Stimulated activated naive CD8-positive, alpha-beta T cell treated with anti-CD3 and anti-CD28 coated beads, Interleukin-15, Interleukin-2, amounts not matched to agents 100 U/mL and 50 U/mL, for 24 hours (primary cell): Measurements from ENCODE around the gene PDLIM4.
A peak's percentile ranks its signal among the peaks of the same experiment; 100 is the strongest.

Experiments used
- ATAC-seq: fragments of 150-1000 bp; cut with Tn5 transposase; one replicate; pipeline ENCODE4 v1.10.0; 2021
- DNase-seq: peaks from one replicate; pipeline ENCODE4 v3.0.0; 2021

PDLIM4 gene

DNA sequence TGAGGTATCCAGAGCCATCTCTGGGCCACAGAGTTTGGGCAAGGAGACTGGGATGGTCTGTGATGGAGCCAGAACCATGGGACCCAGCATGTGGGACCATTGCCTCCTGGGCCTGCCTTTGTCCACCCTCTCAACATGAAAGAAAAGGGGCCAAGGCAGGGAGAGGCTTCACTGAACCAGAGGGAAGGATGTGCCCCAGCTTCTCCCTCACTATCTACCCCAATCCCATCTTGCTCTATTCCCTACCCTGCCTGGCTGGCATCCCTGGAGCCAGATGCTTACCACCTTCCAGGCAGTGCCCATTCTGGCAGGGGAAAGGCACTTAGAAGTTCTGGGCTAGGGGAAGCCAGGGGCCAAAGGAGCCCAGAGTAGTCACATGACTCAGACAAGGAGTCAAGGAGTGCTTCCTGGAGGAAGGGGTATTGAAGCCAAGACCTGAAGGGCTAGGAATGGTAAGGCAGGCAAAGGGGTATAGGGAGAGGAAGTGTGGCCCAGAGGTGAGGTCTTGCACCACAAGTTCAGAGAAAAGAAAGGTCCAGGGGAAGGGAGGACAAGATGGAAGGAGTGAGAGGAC is 9.8 kb downstream of the PDLIM4 start:
- DNase-seq, result no peak
- no peak for ATAC-seq

DNA sequence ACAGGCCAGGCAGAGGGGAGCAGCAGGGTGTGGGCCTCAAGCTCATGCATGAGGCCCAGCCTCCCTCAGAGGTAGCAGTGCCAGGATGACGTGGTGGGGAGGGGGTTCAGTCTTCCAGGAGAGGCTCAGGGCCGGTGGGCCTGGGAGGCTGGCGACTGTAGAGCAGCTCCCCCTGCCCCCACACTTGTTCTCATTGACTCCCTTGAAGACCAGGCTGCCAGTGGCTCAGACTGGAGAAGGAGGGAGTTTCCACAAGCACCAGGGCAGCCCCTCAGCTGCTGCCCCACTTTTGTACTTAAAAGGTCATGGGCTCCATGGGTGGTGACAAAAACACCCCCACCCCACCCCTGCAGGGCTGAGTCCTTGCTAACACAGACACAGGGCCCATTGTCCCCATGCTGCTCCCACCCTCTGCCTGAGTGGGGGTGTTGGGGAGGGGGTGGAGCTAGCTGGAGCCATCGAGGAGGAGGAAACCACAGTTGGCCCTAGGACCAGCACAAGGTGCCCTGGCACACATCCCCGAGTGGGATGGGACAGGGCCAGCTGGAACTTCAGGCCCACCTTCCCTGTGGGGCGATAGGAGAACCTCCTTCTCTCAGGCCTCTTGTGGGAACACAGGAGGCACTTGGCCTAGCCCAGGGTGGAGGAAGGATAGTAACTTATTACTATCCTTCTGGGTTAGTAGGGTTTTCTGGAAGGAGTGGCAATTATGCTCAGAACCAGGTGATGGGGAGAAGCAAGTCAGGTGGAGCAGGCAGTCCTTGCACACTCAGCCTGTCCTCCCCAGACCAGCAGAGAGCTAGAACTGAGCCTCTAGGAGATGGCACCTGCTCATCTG is 10.7 kb downstream of the PDLIM4 start:
- DNase-seq (no peak), ATAC-seq (peak; percentile 5)

DNA sequence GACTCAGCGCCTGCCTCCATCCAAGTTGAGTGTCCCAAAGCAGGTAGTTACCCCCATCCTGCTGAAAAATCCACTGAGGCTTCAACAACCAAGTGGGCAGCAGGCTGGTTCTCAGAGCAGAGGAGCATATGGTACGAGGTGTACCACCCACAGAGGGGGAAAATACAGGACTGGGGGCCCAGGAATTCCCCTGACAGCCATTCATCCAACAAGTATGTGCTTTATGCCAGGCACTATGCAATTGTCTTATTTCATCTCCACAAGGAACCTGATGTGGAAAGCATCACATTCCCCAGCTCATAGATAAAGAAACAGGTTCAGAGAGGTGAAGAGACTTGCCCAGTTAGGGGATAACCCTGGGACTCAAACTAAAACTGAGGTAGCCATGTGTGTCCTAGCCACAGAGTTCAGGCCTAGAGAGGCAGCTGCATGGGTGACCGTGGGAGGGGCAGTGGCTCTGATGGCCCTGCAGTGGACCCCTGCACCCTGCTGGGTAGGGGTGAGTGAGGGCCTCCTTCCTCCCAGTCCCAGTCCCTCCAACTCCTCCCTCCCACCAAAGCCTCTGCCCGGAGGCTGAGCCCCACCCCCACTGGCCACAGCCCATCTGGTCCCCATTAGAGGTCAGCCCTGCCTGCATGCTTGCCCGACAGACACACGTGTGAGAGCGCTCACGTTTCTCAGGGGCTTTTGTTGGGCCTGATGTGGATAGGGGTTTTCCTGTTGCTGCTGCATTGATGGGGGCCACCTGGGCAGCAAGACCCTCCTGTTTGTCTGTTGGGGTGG is 11.5 kb downstream of the PDLIM4 start:
- no peak for DNase-seq
- ATAC-seq, result peak; percentile 10

DNA sequence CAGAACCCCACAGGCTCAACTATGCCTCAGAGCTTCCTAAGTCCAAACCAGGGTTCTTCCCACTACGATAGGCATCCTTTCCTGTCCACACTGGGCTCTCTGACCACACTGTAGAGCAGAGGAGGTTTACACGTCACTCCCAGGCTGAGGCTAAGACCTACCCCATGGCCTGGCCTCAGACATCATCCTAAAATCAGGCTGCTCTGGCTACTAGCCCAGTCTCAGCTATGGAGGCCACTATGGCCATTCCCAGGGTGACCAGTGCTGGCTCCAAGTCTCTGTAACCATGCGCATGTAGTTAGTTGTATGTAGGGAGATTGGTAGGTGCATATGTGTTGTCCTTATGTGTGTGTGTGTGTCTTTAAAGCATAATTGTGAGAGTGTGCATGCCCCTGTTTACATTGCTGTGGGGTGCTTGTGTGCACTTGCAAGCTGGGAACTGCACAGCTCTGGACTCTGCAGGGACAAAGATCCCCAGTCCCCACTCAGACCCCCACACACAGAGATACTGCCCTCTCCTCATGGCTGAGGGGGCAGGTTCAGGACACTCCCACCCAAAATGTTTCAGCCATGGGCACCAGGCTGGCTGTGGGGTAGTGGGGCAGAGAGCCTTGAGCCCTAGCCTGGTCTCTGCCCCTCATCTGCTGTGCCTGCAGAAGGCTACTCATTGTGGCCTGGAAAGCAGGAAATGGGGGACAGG is 12.3 kb downstream of the PDLIM4 start:
- ATAC-seq, result no peak

DNA sequence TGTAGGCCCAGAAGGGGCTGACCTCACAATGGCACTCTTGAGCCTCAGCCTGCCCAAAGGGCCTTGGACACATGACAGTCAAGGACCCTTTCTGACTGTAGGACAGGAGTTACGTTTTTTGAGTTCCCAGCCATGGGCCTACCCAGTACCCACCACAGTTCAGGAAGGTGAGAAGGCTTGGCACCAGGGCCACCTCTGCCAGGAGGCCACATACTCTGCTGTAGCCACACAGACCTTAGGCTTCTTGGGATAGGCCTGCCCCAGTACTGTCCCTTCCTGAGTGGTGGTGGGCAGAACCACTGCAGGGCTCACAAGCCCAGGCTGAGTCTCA is 12.8 kb downstream of the PDLIM4 start:
- ATAC-seq (no peak), DNase-seq (no peak)

More for the DNA sequence above, 12.3 kb downstream of the PDLIM4 start:
- no peak for DNase-seq

DNA sequence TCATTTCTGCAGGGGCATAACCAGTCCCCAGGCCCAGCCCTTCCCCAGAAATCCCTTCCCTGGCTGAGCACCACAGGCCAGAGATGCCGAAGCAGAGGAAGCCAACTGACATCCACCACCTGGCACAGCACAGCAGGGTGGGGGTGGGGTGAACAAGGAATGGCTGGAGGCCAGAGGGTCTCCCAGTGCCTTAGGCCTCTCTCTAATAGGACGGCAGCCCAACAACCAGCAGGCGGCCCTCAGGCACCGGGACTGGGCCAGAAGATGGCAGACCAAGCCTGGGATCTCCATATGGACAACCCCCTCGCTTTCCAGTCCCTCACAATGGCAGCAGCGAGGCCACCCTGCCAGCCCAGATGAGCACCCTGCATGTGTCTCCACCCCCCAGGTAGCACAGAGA is 13.2 kb downstream of the PDLIM4 start:
- DNase-seq (no peak), ATAC-seq (no peak)

DNA sequence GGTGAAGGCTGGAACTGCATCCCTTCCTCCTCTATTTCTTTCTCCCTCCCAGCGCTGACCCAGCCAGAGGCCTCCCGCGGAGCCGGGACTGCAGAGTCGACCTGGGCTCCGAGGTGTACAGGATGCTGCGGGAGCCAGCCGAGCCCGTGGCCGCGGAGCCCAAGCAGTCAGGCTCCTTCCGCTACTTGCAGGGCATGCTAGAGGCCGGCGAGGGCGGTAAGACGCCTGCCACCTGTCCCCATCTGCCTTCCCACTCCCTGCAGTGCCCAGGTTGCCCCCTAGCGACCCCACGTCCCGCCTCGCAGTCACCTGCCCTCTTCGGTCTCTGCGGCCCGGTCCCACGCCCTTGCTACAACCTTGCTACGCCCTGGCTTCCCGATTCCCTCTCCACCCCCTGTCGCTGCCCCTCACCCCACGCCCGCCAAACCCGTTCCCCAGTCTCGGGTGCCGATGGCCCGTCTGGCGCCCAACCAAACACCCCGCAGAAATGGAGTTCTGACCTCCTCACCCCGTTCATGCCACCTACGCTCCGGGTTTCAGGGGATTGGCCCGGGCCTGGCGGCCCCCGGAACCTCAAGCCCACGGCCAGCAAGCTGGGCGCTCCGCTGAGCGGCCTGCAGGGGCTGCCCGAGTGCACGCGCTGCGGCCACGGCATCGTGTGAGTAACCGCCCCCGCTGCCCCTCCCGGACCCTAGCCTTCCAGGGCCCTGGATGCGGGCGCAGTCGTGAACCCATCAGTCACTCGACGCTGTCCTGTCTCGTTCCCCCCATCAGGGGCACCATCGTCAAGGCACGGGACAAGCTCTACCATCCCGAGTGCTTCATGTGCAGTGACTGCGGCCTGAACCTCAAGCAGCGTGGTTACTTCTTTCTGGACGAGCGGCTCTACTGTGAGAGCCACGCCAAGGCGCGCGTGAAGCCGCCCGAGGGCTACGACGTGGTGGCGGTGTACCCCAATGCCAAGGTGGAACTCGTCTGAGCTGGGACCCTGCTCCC is 14.1 kb downstream of the PDLIM4 start:
- no peak for DNase-seq
- ATAC-seq, result peak; percentile 21

DNA sequence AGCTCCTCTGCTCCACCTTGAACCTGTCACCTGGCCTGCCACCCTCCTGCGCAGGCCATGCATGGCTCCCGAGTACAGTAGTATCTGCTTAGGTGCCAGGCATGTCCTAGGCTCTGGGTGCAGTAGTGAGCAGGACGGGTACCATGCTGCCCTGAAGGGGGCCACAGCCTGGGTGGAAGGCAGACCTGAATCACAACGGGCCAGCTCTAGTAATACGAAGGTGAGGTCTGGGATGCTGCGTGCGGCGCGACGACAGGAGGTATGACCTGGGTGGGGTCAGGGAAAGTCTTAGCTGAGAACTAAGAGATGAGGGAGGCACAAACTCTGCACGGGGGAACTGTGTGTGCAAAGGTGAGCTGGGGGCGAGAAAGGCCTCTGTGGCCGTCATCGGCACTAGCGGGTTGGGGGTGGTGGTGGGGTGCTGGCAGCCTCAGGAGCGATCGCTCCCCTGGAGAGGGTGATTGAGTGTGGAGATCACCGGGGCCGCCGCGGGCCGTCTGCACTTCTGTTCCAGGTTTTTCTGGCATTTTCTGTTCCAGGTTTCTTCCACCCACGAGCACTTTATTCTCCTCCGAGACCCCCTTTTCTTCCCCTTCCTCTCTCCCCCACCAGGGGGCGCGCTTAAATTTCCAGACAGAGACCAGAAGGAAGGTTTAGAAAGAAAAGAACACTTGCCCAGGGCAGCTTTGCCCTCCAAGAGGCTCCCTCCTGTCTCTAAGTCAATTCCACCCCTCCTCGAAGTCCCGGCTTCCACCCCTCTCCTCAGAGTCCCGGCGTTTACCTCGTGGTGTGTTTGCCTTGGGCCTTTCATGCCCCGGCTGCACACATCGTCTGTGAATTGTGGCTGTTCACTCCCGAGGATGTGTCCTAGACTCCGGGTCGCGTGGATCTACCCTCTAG is 15.1 kb downstream of the PDLIM4 start:
- no peak for ATAC-seq

DNA sequence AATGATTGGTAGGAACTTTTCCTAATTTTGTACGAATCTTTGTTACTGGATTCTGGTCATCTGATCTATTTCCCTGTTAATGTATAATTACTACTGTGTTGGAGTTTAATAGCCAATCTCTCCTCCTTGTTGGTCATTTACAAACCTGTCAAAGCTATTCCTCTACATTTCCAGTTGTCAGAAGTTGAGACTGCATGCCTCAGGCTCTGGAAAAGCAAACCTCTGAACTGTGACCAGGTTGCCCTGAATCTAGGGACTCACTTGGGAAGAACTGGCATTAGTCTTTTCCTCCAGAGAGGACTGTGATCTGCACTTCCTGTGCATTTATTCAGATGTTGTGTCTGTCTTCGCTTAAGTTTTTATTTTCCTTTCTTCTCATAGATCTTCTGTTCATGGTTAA is 16.1 kb downstream of the PDLIM4 start:
- DNase-seq (no peak), ATAC-seq (no peak)

More for the DNA sequence above, 15.1 kb downstream of the PDLIM4 start:
- peak; percentile 83 for DNase-seq

DNA sequence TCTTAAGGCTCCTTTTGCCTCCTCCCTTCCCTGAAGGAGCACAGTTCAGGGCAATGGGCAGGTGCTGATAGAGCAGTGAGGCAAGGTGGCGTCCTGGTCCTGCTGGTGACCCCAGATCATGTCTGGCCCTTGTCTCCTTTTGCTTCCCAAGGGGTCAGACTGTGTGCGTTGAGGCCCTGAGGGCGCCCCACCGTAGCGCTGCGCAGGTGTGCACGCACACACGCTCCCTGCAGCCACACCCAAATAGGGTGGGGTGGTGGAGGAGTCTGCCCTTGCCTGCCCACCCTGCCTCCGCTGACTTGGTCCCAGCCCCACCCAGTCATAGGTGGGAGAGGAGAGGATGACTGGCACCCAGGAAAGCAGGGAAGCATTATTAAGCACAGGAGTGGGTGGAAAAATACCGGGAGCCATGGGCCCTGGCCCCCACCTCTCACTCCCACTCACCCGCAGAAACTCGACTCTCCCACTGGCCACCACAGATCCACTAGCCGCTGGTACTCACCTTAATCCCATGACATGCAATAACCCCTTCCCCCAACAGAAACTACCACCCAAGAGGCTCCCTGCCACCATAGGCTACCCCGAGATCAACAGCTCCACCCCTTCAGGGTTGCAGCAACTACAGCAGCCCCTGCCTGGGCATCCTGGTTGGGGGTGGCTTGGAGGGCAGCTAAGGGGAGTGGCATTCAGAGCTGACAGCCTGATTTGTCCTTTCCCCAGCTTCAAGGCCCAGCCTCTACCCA is 16.7 kb downstream of the PDLIM4 start:
- DNase-seq (no peak), ATAC-seq (no peak)

DNA sequence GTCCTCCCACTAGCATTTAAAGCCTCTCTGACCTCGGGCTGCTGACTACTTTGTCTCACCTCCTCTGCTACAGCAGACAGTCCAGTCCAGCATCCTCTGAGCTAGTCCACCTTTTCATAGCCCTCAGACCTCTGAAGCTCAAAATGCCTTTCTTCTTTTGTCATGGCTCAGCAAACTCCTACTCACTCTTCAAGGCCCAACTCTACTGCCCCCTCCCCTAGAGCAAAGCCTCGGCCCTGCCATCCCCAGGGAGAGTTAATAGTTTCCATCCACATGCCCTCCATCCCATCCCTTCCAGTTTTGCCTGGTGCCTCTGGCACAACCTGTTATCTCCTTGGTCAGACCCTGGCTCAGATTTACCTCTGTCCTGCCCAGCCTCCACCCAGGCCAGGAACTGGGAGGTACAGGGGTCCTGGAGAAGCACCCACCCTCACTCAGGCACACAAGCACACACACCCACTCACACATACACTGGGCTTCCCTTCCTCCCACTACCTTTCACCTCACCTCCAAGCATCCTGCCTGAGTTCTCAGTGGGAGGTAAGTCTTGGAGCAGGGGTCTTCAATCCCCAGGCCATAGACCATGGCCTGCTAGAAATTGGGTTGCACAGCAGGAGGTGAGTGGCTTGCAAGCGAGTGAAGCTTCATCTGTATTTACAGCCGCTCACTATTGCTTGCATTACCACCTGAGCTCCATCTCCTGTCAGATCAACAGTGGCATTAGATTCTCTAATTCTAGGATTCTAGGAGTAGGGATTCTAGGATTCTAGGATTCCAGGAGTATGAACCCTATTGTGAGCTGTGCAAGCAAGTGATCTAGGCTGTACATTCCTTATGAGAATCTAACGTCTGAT is 18.1 kb downstream of the PDLIM4 start:
- no peak for ATAC-seq
- DNase-seq, result no peak

DNA sequence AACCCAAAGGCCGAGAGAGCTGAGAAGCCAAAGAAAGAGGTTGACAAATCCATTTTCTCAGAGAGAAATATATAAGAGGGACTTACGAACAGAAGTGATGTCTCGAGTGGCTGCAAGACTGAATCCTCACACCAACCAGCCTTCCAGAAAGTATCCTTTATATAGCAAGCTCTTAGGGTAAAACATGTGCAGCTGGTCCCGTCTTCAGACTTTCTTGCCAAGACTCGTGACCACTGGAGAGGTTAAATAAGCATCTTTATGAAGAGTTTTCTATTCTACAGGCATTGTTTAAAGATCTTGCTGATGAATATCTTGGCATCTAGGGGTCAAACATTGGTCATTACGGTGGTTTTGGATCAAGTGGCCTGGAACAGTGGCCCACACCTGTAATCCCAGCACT is 19.8 kb downstream of the PDLIM4 start:
- DNase-seq (no peak), ATAC-seq (no peak)

DNA sequence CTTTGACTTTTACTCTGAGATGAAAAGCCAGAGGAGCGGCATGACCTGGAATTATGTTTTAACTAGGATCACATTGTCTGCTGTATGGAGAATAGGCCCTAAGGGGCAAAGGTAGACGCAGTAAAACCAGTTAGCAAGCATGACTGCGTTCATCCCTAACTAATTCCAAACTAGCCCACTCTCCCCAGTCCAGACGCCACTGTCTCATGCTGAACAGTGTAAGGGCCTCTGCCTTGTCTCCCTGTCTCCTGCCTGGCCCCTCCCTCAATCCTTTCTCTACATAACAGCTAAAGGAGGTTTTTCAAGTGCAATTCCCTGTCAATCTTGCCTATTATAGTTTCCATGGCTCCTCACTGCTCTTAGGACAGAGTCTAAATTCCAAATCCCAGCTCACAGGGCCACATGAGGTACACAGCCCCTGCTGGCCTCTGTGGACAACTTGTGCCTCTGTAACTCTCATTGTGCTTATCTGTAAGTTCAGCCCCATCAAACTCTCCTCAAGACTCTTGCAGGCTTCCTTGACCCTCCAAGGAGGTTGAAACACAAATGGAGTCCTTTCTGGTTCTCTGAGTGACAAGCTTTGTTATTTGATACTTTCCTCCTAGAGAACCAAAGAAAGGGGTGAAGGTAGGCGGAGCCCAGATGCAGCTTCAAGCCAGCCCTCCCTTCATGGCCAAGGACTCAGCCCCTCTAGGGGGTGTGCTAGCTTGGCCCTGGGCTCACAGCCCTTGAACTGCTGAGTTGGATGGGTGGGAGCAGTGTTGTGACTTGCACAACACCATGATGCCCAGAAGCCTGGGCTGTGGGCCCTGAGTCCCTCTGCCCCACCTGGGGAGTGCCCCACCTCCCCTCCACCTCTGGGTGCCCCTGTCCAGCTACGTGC is 20.7 kb downstream of the PDLIM4 start:
- no peak for ATAC-seq

DNA sequence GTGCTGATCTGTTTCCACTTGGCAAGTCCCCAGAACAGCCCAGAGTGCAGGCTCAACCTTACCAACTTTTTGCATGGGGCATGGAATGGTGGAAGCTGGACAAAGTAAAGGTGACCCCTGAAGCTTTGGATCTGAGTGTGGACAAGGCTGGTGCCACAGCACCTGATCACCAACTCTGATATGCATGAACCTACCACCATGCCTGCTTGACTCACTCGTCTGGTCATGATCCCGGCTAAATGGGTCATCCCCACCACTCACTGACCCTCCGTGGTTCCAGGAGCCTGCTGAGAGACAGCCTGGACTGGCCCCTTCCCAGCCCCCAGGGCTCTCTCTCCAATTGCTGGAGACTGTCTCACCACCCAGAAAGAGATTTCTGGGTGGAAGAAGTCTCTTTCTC is 22.3 kb downstream of the PDLIM4 start:
- DNase-seq (no peak), ATAC-seq (no peak)

More for the DNA sequence above, 20.7 kb downstream of the PDLIM4 start:
- DNase-seq, result no peak

DNA sequence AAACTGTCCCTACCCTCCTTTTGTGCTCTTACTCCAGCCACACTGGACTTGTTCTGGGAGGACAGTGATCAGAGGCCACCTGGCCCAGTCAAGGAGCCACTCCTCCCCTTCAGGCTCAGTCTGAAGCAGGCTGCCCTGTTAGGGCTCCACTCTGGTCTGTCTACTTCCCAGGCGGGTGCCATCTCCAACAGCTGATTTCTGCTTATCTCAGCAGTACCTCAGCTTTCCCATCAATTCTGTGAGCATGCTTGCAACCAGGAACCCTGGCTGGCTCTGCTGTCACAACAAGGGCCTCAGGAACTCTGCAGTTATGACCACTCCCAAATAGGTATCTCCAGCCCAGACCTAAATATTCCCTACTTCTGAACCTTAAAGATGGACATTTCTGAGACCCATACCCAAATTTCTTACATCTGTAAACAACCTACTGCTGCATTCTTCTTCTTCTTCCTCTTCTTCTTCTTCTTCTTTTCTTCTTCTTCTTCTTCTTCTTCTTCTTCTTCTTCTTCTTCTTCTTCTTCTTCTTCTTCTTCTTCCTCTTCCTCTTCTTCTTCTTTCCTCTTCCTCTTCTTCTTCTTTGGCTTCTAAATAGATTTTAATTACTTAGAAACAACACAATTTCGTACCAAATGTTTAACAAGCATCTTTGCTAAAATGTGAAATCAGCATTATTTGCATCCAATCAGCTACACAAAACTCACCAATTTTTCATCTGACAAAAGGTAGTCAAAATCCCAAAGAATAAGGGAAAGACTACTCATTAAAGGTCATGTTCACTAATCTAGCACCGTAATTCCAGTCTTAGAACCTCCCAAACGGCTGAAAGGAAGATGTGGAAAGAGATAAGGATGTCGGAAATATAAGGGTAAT is 23.1 kb downstream of the PDLIM4 start:
- ATAC-seq, result no peak
- DNase-seq, result no peak

DNA sequence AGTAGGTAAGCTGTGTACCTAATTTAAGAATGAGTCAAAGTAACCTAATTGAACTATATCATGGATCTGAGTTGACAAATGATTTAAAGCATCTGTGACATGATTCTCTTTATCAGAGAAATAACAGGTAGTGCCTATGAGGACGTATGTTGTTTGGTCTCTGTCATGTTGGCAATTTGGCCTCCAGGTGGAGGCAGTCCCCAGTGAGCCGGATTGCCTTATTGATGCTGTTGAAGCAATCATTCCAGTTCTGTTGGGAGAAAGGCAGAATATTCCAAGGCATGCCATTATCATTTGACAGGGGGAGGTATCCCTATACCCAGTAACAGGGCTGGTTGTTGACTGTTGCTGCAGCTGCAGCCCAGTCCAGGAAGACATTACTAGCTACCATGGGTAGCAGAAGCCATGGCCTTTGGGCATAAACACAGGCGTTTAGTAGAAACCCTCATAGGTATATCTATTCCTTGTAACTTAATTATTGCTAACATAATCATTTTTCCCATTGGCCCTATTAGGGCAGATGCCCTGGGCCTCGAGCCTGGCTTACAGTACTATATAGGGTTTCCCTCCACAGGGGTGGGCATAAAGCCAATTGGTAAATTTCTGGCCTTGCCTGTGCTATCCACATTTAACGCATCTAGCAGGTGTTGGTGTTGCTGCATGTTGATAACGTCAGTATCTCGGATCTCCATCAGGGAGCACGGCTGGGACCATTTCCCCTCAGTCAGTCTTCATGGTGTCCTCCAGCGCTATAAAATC is 24.5 kb downstream of the PDLIM4 start:
- ATAC-seq (no peak), DNase-seq (no peak)
